H9 (cell line): ENCODE results near the gene RALA. TPM values are rescaled to one million over a fixed set of nuclear protein-coding genes. Genes with fewer than 3 reads are reported as not detected.

ENCODE experiments used
- DNase-seq: peaks from one replicate; pipeline ENCODE4 v3.0.0-alpha.2; 2017
- H2AFZ ChIP-seq: one replicate; pipeline ENCODE4 v1.6.1; 2013; ENCODE audit warnings: mild to moderate bottlenecking, low read length, control low read depth, moderate library complexity
- H2AK5ac ChIP-seq: 2 replicates; pipeline ENCODE4 v1.6.1; 2013; ENCODE audit warnings: low read length, control low read depth, mixed read lengths; ENCODE audit not compliant: insufficient read length
- H2BK120ac ChIP-seq: one replicate; pipeline ENCODE4 v1.6.1; 2013; ENCODE audit warnings: low read depth, mild to moderate bottlenecking, low read length, control low read depth, inconsistent platforms; ENCODE audit not compliant: poor library complexity, severe bottlenecking
- H2BK12ac ChIP-seq: 2 replicates; pipeline ENCODE4 v1.6.1; 2013; ENCODE audit warnings: low read length, control low read depth, mixed read lengths, low read depth; ENCODE audit not compliant: insufficient read length
- H2BK15ac ChIP-seq: 2 replicates; pipeline ENCODE4 v1.6.1; 2013; ENCODE audit warnings: low read depth, low read length, control low read depth
- H2BK20ac ChIP-seq: one replicate; pipeline ENCODE4 v1.6.1; 2013; ENCODE audit warnings: low read depth, mild to moderate bottlenecking, low read length, control low read depth, inconsistent platforms; ENCODE audit not compliant: poor library complexity, severe bottlenecking
- H2BK5ac ChIP-seq: 2 replicates; pipeline ENCODE4 v1.6.1; 2013; ENCODE audit warnings: low read length, control low read depth, mixed read lengths; ENCODE audit not compliant: insufficient read length
- H3K14ac ChIP-seq: 2 replicates; pipeline ENCODE4 v1.6.1; 2013; ENCODE audit warnings: low read length, control low read depth; ENCODE audit not compliant: insufficient read depth
- H3K18ac ChIP-seq: 2 replicates; pipeline ENCODE4 v1.6.1; 2013; ENCODE audit warnings: low read depth, mild to moderate bottlenecking, mixed read lengths, low read length, control low read depth; ENCODE audit not compliant: insufficient read length
- H3K23ac ChIP-seq: 2 replicates; pipeline ENCODE4 v1.6.1; 2013; ENCODE audit warnings: low read length, control low read depth, mixed read lengths, low read depth; ENCODE audit not compliant: insufficient read length
- H3K23me2 ChIP-seq: 2 replicates; pipeline ENCODE4 v1.6.1; 2013; ENCODE audit warnings: low read depth, mild to moderate bottlenecking, mixed read lengths, low read length, control low read depth; ENCODE audit not compliant: insufficient read length, poor library complexity, severe bottlenecking
- H3K27ac ChIP-seq: 2 replicates; pipeline ENCODE4 v1.5.1; 2013; ENCODE audit warnings: low read length, control low read depth, mixed read lengths, low read depth; ENCODE audit not compliant: insufficient read length
- H3K27me3 ChIP-seq: 2 replicates; pipeline ENCODE4 v1.6.1; 2013; ENCODE audit warnings: low read length, control low read depth, inconsistent platforms; ENCODE audit not compliant: insufficient read depth
- H3K4ac ChIP-seq: 2 replicates; pipeline ENCODE4 v1.6.1; 2013; ENCODE audit warnings: low read depth, mild to moderate bottlenecking, control low read depth, inconsistent platforms, low read length, moderate library complexity
- H3K4me1 ChIP-seq: 2 replicates; pipeline ENCODE4 v1.6.1; 2013; ENCODE audit warnings: low read length, control low read depth, inconsistent platforms; ENCODE audit not compliant: insufficient read depth
- H3K4me2 ChIP-seq: 2 replicates; pipeline ENCODE4 v1.6.1; 2013; ENCODE audit warnings: low read length, control low read depth, mixed read lengths; ENCODE audit not compliant: insufficient read length, insufficient read depth
- H3K56ac ChIP-seq: 2 replicates; pipeline ENCODE4 v1.6.1; 2013; ENCODE audit warnings: low read depth, mild to moderate bottlenecking, mixed read lengths, low read length, control low read depth; ENCODE audit not compliant: insufficient read length
- H3K79me1 ChIP-seq: 2 replicates; pipeline ENCODE4 v1.6.1; 2013; ENCODE audit warnings: low read depth, mild to moderate bottlenecking, moderate library complexity, low read length, control low read depth, inconsistent platforms; ENCODE audit not compliant: insufficient read depth, poor library complexity, severe bottlenecking
- H3K79me2 ChIP-seq: 2 replicates; pipeline ENCODE4 v1.6.1; 2013; ENCODE audit warnings: low read length, control low read depth, inconsistent platforms; ENCODE audit not compliant: insufficient read depth
- H3K9ac ChIP-seq: 2 replicates; pipeline ENCODE4 v1.6.1; 2013; ENCODE audit warnings: low read length, control low read depth, mixed read lengths; ENCODE audit not compliant: insufficient read length; ENCODE audit errors: extremely low read depth
- H3K9me3 ChIP-seq: one replicate; pipeline ENCODE4 v1.6.1; 2013; ENCODE audit warnings: low read depth, low read length, inconsistent platforms; ENCODE audit not compliant: control insufficient read depth
- H3T11ph ChIP-seq: one replicate; pipeline ENCODE4 v1.6.1; 2013; ENCODE audit warnings: mild to moderate bottlenecking, low read length, control low read depth, inconsistent platforms
- H4K20me1 ChIP-seq: one replicate; pipeline ENCODE4 v1.6.1; 2013; ENCODE audit not compliant: control insufficient read depth, insufficient read length, insufficient read depth
- H4K5ac ChIP-seq: 2 replicates; pipeline ENCODE4 v1.6.1; 2013; ENCODE audit warnings: low read depth, mild to moderate bottlenecking, mixed read lengths, low read length, control low read depth; ENCODE audit not compliant: insufficient read length
- H4K8ac ChIP-seq: replicated peaks from 2 replicates; pipeline ENCODE4 v1.6.1; 2013; ENCODE audit warnings: low read length, control low read depth, mixed read lengths, low read depth; ENCODE audit not compliant: insufficient read length
- H4K91ac ChIP-seq: 2 replicates; pipeline ENCODE4 v1.6.1; 2013; ENCODE audit warnings: low read depth, mild to moderate bottlenecking, moderate library complexity, mixed read lengths, low read length, control low read depth; ENCODE audit not compliant: insufficient read length
- H3K27ac Mint-ChIP-seq, 3 experiments: 2 replicates in 2 of 3; 3 replicates in 1 of 3; pipeline ENCODE4 v1.8.0; 2020 to 2021; ENCODE audit warnings: mixed read lengths in 3 of 3, mild to moderate bottlenecking in 1 of 3, moderate library complexity in 1 of 3
- H3K27me3 Mint-ChIP-seq: 2 replicates; pipeline ENCODE4 v1.8.0; 2021; ENCODE audit warnings: low read depth, mild to moderate bottlenecking, moderate library complexity, mixed read lengths
- H3K36me3 Mint-ChIP-seq, 3 experiments: 2 replicates in 2 of 3; 3 replicates in 1 of 3; pipeline ENCODE4 v1.8.0; 2020 to 2021; ENCODE audit warnings: low read depth in 3 of 3, mixed read lengths in 3 of 3; ENCODE audit not compliant: insufficient read depth in 1 of 3
- H3K4me1 Mint-ChIP-seq, 2 experiments: 2 replicates each; pipeline ENCODE4 v1.8.0; 2020; ENCODE audit warnings: mixed read lengths in 2 of 2
- H3K4me3 Mint-ChIP-seq, 2 experiments: 2 replicates in 1 of 2; 3 replicates in 1 of 2; pipeline ENCODE4 v1.8.0; 2020 to 2021; ENCODE audit warnings: mild to moderate bottlenecking in 2 of 2, mixed read lengths in 2 of 2, moderate library complexity in 1 of 2
- H3K9me3 Mint-ChIP-seq, 2 experiments: 2 replicates in 1 of 2; 3 replicates in 1 of 2; pipeline ENCODE4 v1.8.0; 2020; ENCODE audit warnings: mild to moderate bottlenecking in 2 of 2, mixed read lengths in 2 of 2, moderate library complexity in 1 of 2
- whole genome bisulfite sequencing: extraction: QIAGEN DNeasy Blood & Tissue Kit; methylation state at CpG from one replicate; pipeline ENCODE4 v1.1.7; 2013; ENCODE audit warnings: missing lambda C conversion rate, low lambda C conversion rate, mixed read lengths; ENCODE audit not compliant: insufficient read length; ENCODE audit errors: extremely low coverage; 5-methylcytosine and 5-hydroxymethylcytosine counted together
- total RNA-seq: library from RNA; stranded (reverse); gene quantifications from 2 replicates; pipeline ENCODE4 v1.2.1, GENCODE V29; 2021
- TF ChIP-seq, protein P1 (sequence below): fragments of 200-600 bp; sonication (generic); conservative IDR thresholded peaks from 3 replicates; pipeline ENCODE4 v1.8.0; 2021; ENCODE audit warnings: antibody characterized with exemption, mild to moderate bottlenecking

The RALA gene
- total RNA-seq, 1 experiment from 2014 or later = 57.5 TPM

DNA sequence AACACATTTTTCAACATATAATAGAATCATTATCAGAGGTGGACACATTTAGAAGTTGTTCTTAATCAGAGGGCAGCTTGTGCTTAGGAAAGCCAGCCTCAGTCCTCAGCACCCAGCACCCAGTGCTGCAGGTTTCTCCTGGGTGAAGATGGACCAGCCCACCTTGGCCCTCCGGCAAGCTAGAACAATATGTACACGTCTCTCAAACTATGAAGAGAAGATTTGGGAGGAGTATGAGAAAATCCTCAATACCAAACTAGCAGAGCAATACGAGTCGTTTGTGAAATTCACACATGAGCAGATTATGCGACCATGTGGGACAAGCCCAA is 13.5 kb upstream of the RALA start:
- H3K36me3 Mint-ChIP-seq = no peaks in the 10 kb centered on the region
- Histone ChIP-seq H3K23me2 (peaks cover 2% of the 10 kb centered on the region), H4K5ac (no peak overlapping the region), H2BK20ac (no peak overlapping the region), H4K91ac (no peak overlapping the region), H3K14ac (no peak overlapping the region), H4K20me1 (no peaks in the 10 kb centered on the region), H2BK12ac (no peak overlapping the region), H2BK15ac (no peak overlapping the region), H2AFZ (peak overlapping the region; percentile 93), H3K79me2 (no peaks in the 10 kb centered on the region), H3K18ac (no peak overlapping the region), H4K8ac (no peak overlapping the region), H3K27me3 (no peaks in the 10 kb centered on the region; the same call in 1 of the 2 replicates), H3K9me3 (no peaks in the 10 kb centered on the region), H3K23ac (no peak overlapping the region), H3K79me1 (no peaks in the 10 kb centered on the region), H3K4me1 (no peaks in the 10 kb centered on the region; the same call in 1 of the 2 replicates), H3K27ac (no peak overlapping the region), H3K56ac (no peak overlapping the region), H2BK120ac (no peak overlapping the region), H3T11ph (no peak overlapping the region), H3K4ac (no peak overlapping the region), H3K4me2 (peak overlapping the region; percentile 20), H3K9ac (peak overlapping the region; percentile 9), H2BK5ac (no peak overlapping the region), H2AK5ac (no peak overlapping the region)
- H3K4me3 Mint-ChIP-seq = peak overlapping the region; percentile 45 to 71
- peaks cover 3 to 12% of the 10 kb centered on the region in 2 experiments for H3K4me1 Mint-ChIP-seq
- no peaks in the 10 kb centered on the region for H3K9me3 Mint-ChIP-seq
- no CpG with 5 or more reads among the region's 5 CpGs for WGBS
- TF ChIP-seq, protein P1, sequence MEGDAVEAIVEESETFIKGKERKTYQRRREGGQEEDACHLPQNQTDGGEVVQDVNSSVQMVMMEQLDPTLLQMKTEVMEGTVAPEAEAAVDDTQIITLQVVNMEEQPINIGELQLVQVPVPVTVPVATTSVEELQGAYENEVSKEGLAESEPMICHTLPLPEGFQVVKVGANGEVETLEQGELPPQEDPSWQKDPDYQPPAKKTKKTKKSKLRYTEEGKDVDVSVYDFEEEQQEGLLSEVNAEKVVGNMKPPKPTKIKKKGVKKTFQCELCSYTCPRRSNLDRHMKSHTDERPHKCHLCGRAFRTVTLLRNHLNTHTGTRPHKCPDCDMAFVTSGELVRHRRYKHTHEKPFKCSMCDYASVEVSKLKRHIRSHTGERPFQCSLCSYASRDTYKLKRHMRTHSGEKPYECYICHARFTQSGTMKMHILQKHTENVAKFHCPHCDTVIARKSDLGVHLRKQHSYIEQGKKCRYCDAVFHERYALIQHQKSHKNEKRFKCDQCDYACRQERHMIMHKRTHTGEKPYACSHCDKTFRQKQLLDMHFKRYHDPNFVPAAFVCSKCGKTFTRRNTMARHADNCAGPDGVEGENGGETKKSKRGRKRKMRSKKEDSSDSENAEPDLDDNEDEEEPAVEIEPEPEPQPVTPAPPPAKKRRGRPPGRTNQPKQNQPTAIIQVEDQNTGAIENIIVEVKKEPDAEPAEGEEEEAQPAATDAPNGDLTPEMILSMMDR = no peak; the same call in 2 of the 3 replicates
- H3K27ac Mint-ChIP-seq = no peak overlapping the region; a peak in 1 of 7 replicates
- DNase-seq = no peak
- peaks cover 21% of the 10 kb centered on the region for H3K27me3 Mint-ChIP-seq
